Measurements from ENCODE around the gene HSD17B8.

Gene HSD17B8

DNA sequence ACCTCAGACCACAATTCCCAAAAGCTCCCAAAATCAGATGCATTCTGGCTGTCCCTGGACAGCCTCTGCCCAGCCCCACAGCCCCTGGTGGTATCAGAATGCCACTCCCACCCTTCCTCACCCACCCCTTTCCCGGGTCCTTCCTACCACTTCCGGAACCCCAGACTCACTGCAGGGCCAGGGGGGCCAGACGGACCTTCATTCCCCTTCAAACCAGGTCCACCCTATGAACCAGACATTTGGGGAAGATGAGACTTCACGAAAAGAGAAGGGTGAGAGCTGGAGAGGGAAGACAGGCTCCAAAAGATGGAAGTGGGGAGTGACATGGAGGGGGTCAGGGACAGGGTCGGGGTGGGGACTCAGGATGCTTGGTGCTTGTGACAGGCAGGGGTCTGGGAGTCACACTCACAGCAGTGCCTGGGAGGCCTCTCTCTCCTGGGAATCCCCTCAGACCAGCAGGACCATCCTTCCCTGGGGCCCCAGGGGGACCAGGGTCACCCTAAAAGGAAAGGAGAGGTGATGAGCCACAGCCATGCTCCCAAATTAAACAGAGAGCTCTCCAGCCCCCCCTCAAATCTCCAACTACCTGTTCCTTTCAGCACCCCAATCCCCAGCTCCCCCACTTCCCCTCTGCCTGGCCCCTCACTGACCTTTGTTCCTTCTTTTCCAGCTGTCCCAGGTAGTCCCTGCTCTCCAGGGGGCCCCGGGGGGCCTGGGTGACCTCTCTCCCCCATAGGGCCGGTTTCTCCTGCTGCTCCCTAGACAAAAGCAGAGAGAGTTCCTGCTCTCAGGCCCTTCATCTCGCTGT lies 32.4 kb upstream of the HSD17B8 start:
- TF ChIP-seq, protein P1, sequence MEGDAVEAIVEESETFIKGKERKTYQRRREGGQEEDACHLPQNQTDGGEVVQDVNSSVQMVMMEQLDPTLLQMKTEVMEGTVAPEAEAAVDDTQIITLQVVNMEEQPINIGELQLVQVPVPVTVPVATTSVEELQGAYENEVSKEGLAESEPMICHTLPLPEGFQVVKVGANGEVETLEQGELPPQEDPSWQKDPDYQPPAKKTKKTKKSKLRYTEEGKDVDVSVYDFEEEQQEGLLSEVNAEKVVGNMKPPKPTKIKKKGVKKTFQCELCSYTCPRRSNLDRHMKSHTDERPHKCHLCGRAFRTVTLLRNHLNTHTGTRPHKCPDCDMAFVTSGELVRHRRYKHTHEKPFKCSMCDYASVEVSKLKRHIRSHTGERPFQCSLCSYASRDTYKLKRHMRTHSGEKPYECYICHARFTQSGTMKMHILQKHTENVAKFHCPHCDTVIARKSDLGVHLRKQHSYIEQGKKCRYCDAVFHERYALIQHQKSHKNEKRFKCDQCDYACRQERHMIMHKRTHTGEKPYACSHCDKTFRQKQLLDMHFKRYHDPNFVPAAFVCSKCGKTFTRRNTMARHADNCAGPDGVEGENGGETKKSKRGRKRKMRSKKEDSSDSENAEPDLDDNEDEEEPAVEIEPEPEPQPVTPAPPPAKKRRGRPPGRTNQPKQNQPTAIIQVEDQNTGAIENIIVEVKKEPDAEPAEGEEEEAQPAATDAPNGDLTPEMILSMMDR (IDR thresholded peaks at IDR 0.05; ENCODE audit: insufficient read depth, low read depth, low read length, missing control alignments) = no peak
- no peak for DNase-seq (ENCODE audit: low read depth)
- H3K4me3 ChIP-seq (ENCODE audit: low read length) = no peak overlapping the region

DNA sequence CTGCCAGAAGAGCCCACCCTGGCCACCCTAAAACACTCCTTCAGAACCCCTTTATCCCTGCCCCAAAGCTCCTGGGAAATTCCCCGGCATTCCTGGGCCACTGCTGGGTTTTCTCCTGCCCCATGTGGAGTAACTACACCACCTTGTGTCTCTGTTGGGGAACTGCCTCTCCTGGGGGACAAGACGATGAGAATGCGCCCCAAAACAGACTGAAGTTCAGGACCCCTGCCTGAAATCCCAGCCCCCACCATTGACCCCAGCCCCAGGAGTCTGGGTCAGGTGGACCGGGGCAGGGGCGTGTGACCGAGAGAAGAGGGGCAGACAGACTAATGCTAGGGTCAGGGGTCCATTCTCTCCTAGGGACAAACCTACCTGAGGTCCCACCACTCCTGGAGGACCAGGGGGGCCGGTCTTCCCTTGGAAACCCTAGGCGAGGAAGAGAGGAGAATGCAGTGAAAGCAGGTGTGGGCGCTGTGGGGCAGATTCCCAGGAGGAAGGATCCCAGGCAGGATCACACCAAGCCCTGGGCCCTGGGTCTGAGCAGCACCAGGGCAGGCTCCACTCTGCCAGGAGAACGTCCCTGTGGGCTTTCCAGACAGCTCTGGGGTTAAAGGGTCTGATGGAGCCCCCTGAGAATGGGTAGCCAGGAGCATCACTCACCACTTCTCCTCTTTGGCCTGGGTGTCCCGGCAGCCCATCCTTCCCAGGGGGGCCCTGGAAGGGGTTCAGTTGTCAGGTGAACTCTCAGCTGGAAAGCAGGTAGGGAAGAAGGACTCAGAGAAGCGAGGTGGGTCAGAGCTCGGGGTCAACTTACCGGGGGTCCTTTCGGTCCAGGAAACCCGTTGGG lies 31.5 kb upstream of the HSD17B8 start:
- TF ChIP-seq, protein P1 (IDR thresholded peaks at IDR 0.05; ENCODE audit: insufficient read depth, low read depth, low read length, missing control alignments) = peak; percentile 93
- H3K4me3 ChIP-seq (ENCODE audit: low read length) = no peak overlapping the region
- peak; percentile 56 for DNase-seq (ENCODE audit: low read depth)

DNA sequence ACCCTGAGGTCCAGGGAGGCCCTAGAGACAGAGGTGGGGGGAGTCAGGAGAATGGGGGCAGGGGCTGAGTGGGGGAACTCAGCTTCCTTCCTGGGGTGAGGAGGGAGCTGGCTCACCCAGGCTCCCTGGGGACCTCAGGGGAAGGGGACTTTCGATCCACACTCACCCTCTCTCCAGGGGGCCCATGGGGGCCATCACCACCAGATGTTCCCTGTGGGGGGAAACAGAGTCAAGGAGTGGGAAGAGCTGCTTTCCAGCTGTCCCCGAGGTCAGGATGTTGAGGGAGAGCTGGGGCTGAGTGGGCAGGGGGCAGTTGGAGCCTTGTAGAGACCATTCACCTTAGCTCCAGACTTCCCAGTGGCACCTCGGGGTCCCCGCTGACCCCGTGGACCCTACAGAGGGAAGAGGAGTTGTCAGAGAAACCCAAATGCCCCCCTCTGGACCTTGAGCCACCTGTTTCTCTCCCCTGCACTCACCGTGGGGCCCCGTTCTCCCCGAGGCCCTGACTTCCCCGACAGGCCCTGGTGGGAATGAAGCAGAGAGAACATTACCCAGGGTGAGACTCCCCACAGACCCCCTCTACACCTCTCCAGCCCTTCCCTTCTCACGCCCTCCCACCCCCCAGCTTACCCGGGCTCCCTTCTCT lies 30.8 kb upstream of the HSD17B8 start:
- DNase-seq (ENCODE audit: low read depth) = no peak
- H3K4me3 ChIP-seq (ENCODE audit: low read length) = no peak overlapping the region
- TF ChIP-seq, protein P1 (IDR thresholded peaks at IDR 0.05; ENCODE audit: insufficient read depth, low read depth, low read length, missing control alignments) = no peak

DNA sequence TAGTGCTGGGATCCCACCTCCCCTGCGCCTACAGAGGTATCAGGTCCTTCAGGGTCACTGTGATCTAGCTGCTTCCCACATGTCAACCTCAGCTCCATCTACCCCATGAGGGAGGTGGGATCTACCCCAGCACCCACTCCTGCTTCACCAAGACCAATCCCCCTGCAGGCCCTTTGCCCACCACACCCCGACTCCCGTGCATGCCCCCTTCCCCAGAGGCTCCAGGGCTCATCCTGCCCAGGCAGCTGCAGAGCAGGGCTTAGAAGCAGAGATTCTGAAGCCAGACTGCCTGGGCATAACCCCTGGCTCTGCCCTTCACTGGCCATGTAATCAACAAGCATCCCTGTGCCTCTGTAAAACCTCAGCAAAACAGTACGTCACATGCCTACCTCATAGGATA lies 29.7 kb upstream of the HSD17B8 start:
- no peak for DNase-seq (ENCODE audit: low read depth)
- H3K4me3 ChIP-seq (ENCODE audit: low read length) = no peak overlapping the region
- TF ChIP-seq, protein P1 (IDR thresholded peaks at IDR 0.05; ENCODE audit: insufficient read depth, low read depth, low read length, missing control alignments) = no peak

DNA sequence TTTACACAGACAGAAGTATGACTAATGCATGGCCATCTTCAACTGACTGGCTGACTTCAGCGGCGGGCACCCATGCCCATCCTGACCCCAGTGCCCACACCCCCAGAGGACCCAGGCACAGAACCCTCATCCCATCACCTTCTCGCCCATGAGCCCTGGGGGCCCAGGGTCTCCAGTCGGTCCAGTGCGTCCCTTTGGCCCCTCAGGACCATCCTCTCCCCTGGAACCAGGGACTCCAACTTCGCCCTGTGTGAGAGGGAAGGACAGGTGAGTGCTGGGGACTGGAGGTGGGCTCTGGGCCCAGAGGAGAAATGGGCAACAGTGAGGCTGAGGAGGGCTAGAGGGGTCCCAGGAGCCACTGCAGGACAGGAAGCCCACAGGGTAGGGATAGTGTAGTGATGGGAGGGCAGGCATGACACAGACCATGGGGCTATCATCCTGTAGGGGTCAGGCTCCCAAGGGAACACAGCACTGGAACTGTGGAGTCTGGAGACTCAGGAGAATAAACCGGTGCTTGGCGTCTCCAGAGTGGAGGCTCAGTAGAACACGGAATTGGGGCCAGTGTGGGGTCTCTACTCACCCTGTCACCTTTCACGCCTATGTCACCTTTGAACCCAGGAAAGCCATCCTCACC lies 28.9 kb upstream of the HSD17B8 start:
- no peak overlapping the region for H3K4me3 ChIP-seq (ENCODE audit: low read length)
- DNase-seq (ENCODE audit: low read depth) = no peak
- TF ChIP-seq, protein P1 (IDR thresholded peaks at IDR 0.05; ENCODE audit: insufficient read depth, low read depth, low read length, missing control alignments) = no peak

DNA sequence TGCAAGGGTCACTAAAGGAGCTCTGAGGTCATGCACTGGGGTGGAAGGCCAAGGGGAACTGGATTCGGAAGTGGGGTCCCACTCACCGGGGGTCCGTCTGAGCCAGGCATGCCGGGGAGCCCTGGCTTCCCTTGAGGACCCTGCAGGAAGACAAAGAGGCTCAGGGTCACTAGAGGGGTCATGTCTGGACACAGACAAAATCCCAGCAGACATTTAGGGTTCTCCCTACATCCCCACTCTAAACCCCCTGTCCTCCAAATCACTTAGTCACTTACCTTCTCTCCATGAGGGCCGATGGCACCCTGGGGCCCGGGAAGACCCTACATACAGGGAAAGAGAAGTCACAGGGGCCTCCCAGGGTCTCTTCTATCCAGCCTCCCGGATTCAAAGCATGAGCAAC lies 27.5 kb upstream of the HSD17B8 start:
- DNase-seq (ENCODE audit: low read depth) = no peak
- TF ChIP-seq, protein P1 (IDR thresholded peaks at IDR 0.05; ENCODE audit: insufficient read depth, low read depth, low read length, missing control alignments) = no peak
- H3K4me3 ChIP-seq (ENCODE audit: low read length) = no peak overlapping the region

Data from epithelial cell of esophagus (primary cell).